ENCODE data around the gene DUS2. TPM values are rescaled to one million over a fixed set of nuclear protein-coding genes. Genes with fewer than 3 reads are reported as not detected.
"Not testable (repeated sequence)": the region's sequence is repeated elsewhere in the genome, so short reads cannot be mapped to it uniquely, and the experiment has no call there.

DUS2 gene
- total and polyA plus RNA-seq, 2 donors = 11.1 to 12.2 TPM

GRCh38 chr16:68116256-68116867 lies 93.3 kb downstream of the DUS2 start:
- peak in 2 of 9 donors; percentile 35 to 65 for DNase-seq (ENCODE audit: low read depth in 6 of 9, low spot score in 9 of 9)
- H3K27ac ChIP-seq (ENCODE audit: low read depth in 1 of 2, low read length in 1 of 2) = peak overlapping the region; percentile 14 to 68
- peak overlapping the region in 1 of 2 donors; percentile 24 for H3K4me3 ChIP-seq (ENCODE audit: low read length in 2 of 2)
- H3K4me1 ChIP-seq (ENCODE audit: control insufficient read depth in 2 of 2, insufficient read depth in 2 of 2, low read length in 2 of 2) = peaks cover 40 to 55% of the 10 kb centered on the region in 2 donors
- H3K36me3 ChIP-seq (ENCODE audit: control insufficient read depth in 2 of 2, insufficient read depth in 2 of 2, low read length in 1 of 2) = peaks cover 5 to 23% of the 10 kb centered on the region in 2 donors
- no peaks in the 10 kb centered on the region for H3K27me3 ChIP-seq (ENCODE audit: control insufficient read depth in 2 of 2, insufficient read depth in 1 of 2, low read length in 1 of 2)
- 92% methylated on average over 2 of the region's 2 CpGs for WGBS
- H3K9me3 ChIP-seq (ENCODE audit: control insufficient read depth in 2 of 2, insufficient read depth in 1 of 2, low read length in 1 of 2) = peaks cover 0 to 3% of the 10 kb centered on the region in 2 donors

- H3K27me3 ChIP-seq (ENCODE audit: control insufficient read depth in 2 of 2, insufficient read depth in 1 of 2, low read length in 1 of 2) = no peaks in the 10 kb centered on the region
- H3K4me3 ChIP-seq (ENCODE audit: low read length in 2 of 2) = no peak overlapping the region
- H3K36me3 ChIP-seq (ENCODE audit: control insufficient read depth in 2 of 2, insufficient read depth in 2 of 2, low read length in 1 of 2) = peaks cover 16 to 35% of the 10 kb centered on the region in 2 donors
- WGBS = 98% methylated on average over 3 of the region's 3 CpGs
- DNase-seq (ENCODE audit: low read depth in 6 of 9, low spot score in 9 of 9) = no peak
- H3K27ac ChIP-seq (ENCODE audit: low read depth in 1 of 2, low read length in 1 of 2) = peak overlapping the region in 1 of 2 donors; percentile 4
- peaks cover 40 to 54% of the 10 kb centered on the region in 2 donors for H3K4me1 ChIP-seq (ENCODE audit: control insufficient read depth in 2 of 2, insufficient read depth in 2 of 2, low read length in 2 of 2)
- H3K9me3 ChIP-seq (ENCODE audit: control insufficient read depth in 2 of 2, insufficient read depth in 1 of 2, low read length in 1 of 2) = peaks cover 0 to 3% of the 10 kb centered on the region in 2 donors
Observed at GRCh38 chr16:68117884-68118283, 94.8 kb downstream of the DUS2 start.

- not testable (repeated sequence) for DNase-seq (ENCODE audit: low read depth in 6 of 9, low spot score in 9 of 9); H3K9me3 ChIP-seq (ENCODE audit: control insufficient read depth in 2 of 2, insufficient read depth in 1 of 2, low read length in 1 of 2); H3K27me3 ChIP-seq (ENCODE audit: control insufficient read depth in 2 of 2, insufficient read depth in 1 of 2, low read length in 1 of 2); H3K4me3 ChIP-seq (ENCODE audit: low read length in 2 of 2); H3K27ac ChIP-seq (ENCODE audit: low read depth in 1 of 2, low read length in 1 of 2)
- peaks cover 19 to 34% of the 10 kb centered on the region in 2 donors for H3K36me3 ChIP-seq (ENCODE audit: control insufficient read depth in 2 of 2, insufficient read depth in 2 of 2, low read length in 1 of 2)
- H3K4me1 ChIP-seq (ENCODE audit: control insufficient read depth in 2 of 2, insufficient read depth in 2 of 2, low read length in 2 of 2) = peaks cover 30 to 46% of the 10 kb centered on the region in 2 donors
- 96% methylated on average over 13 of the region's 13 CpGs for WGBS
Observed at GRCh38 chr16:68118954-68119353, 95.9 kb downstream of the DUS2 start.

- H3K27me3 ChIP-seq (ENCODE audit: control insufficient read depth in 2 of 2, insufficient read depth in 1 of 2, low read length in 1 of 2); H3K27ac ChIP-seq (ENCODE audit: low read depth in 1 of 2, low read length in 1 of 2); DNase-seq (ENCODE audit: low read depth in 6 of 9, low spot score in 9 of 9); H3K4me3 ChIP-seq (ENCODE audit: low read length in 2 of 2); H3K9me3 ChIP-seq (ENCODE audit: control insufficient read depth in 2 of 2, insufficient read depth in 1 of 2, low read length in 1 of 2): not testable (repeated sequence)
- H3K36me3 ChIP-seq (ENCODE audit: control insufficient read depth in 2 of 2, insufficient read depth in 2 of 2, low read length in 1 of 2) = peaks cover 21 to 41% of the 10 kb centered on the region in 2 donors
- 95% methylated on average over 5 of the region's 5 CpGs for WGBS
- H3K4me1 ChIP-seq (ENCODE audit: control insufficient read depth in 2 of 2, insufficient read depth in 2 of 2, low read length in 2 of 2) = peaks cover 27 to 40% of the 10 kb centered on the region in 2 donors
Observed at GRCh38 chr16:68120496-68120895, 97.4 kb downstream of the DUS2 start.

GRCh38 chr16:68126395-68126794 lies 103.3 kb downstream of the DUS2 start:
- Histone ChIP-seq H3K4me3 (ENCODE audit: low read length in 2 of 2) (no peak overlapping the region), H3K27me3 (ENCODE audit: control insufficient read depth in 2 of 2, insufficient read depth in 1 of 2, low read length in 1 of 2) (no peaks in the 10 kb centered on the region), H3K36me3 (ENCODE audit: control insufficient read depth in 2 of 2, insufficient read depth in 2 of 2, low read length in 1 of 2) (peaks cover 39 to 68% of the 10 kb centered on the region in 2 donors), H3K4me1 (ENCODE audit: control insufficient read depth in 2 of 2, insufficient read depth in 2 of 2, low read length in 2 of 2) (peaks cover 7 to 24% of the 10 kb centered on the region in 2 donors), H3K27ac (ENCODE audit: low read depth in 1 of 2, low read length in 1 of 2) (no peak overlapping the region), H3K9me3 (ENCODE audit: control insufficient read depth in 2 of 2, insufficient read depth in 1 of 2, low read length in 1 of 2) (no peaks in the 10 kb centered on the region)
- no peak for DNase-seq (ENCODE audit: low read depth in 6 of 9, low spot score in 9 of 9)
- 93% methylated on average over 2 of the region's 2 CpGs for WGBS

GRCh38 chr16:68128577-68129305 lies 105.7 kb downstream of the DUS2 start:
- Histone ChIP-seq H3K27me3 (ENCODE audit: control insufficient read depth in 2 of 2, insufficient read depth in 1 of 2, low read length in 1 of 2) (no peaks in the 10 kb centered on the region), H3K4me3 (ENCODE audit: low read length in 2 of 2) (no peak overlapping the region), H3K36me3 (ENCODE audit: control insufficient read depth in 2 of 2, insufficient read depth in 2 of 2, low read length in 1 of 2) (peaks cover 26 to 70% of the 10 kb centered on the region in 2 donors), H3K27ac (ENCODE audit: low read depth in 1 of 2, low read length in 1 of 2) (peak overlapping the region; percentile 27 to 33), H3K4me1 (ENCODE audit: control insufficient read depth in 2 of 2, insufficient read depth in 2 of 2, low read length in 2 of 2) (peaks cover 4 to 19% of the 10 kb centered on the region in 2 donors), H3K9me3 (ENCODE audit: control insufficient read depth in 2 of 2, insufficient read depth in 1 of 2, low read length in 1 of 2) (no peaks in the 10 kb centered on the region)
- no peak for DNase-seq (ENCODE audit: low read depth in 6 of 9, low spot score in 9 of 9)
- 95% methylated on average over 6 of the region's 6 CpGs for WGBS

Other genes with a start within 250 kb of the DUS2 start
- 3.7 TPM for gene RANBP10, start 216.7 kb upstream of the DUS2 start, total RNA-seq
- 10.7 TPM for gene RANBP10, start 216.7 kb upstream of the DUS2 start, polyA plus RNA-seq
- 0.76 TPM for gene TSNAXIP1, start 216.4 kb upstream of the DUS2 start, total RNA-seq
- 2.0 TPM for gene TSNAXIP1, start 216.4 kb upstream of the DUS2 start, polyA plus RNA-seq
- gene THAP11, start 181.0 kb upstream of the DUS2 start, total RNA-seq = 38.2 TPM
- 25.7 TPM for gene THAP11, start 181.0 kb upstream of the DUS2 start, polyA plus RNA-seq
- gene NUTF2, start 176.4 kb upstream of the DUS2 start, total RNA-seq = 50.7 TPM
- gene NUTF2, start 176.4 kb upstream of the DUS2 start, polyA plus RNA-seq = 106 TPM
- gene CENPT, start 175.6 kb upstream of the DUS2 start, total RNA-seq = 25.4 TPM
- 101 TPM for gene CENPT, start 175.6 kb upstream of the DUS2 start, polyA plus RNA-seq
- 39.7 TPM for gene EDC4, start 150.2 kb upstream of the DUS2 start, total RNA-seq
- 45.0 TPM for gene EDC4, start 150.2 kb upstream of the DUS2 start, polyA plus RNA-seq
- gene NRN1L, start 138.4 kb upstream of the DUS2 start, total RNA-seq = 0.28 TPM
- 5.6 TPM for gene NRN1L, start 138.4 kb upstream of the DUS2 start, polyA plus RNA-seq
- gene PSKH1, start 130.0 kb upstream of the DUS2 start, total RNA-seq = 8.8 TPM
- 12.6 TPM for gene PSKH1, start 130.0 kb upstream of the DUS2 start, polyA plus RNA-seq
- gene CTRL, start 91.4 kb upstream of the DUS2 start, total RNA-seq = 0.61 TPM
- gene CTRL, start 91.4 kb upstream of the DUS2 start, polyA plus RNA-seq = 6.4 TPM
- 258 TPM for gene PSMB10, start 86.4 kb upstream of the DUS2 start, total RNA-seq
- gene PSMB10, start 86.4 kb upstream of the DUS2 start, polyA plus RNA-seq = 109 TPM
- 4.4 TPM for gene LCAT, start 79.2 kb upstream of the DUS2 start, total RNA-seq
- gene LCAT, start 79.2 kb upstream of the DUS2 start, polyA plus RNA-seq = 51.9 TPM
- gene SLC12A4, start 54.6 kb upstream of the DUS2 start, total RNA-seq = 13.4 TPM
- 22.6 TPM for gene SLC12A4, start 54.6 kb upstream of the DUS2 start, polyA plus RNA-seq
- gene DPEP3, start 42.8 kb upstream of the DUS2 start, total RNA-seq = 0.14 TPM
- 0.23 TPM for gene DPEP3, start 42.8 kb upstream of the DUS2 start, polyA plus RNA-seq
- gene DPEP2, start 23.8 kb upstream of the DUS2 start, total RNA-seq = 5.6 TPM
- 19.0 TPM for gene DPEP2, start 23.8 kb upstream of the DUS2 start, polyA plus RNA-seq
- gene DPEP2NB, start 7.4 kb upstream of the DUS2 start, total RNA-seq = not detected
- 0.18 TPM for gene DPEP2NB, start 7.4 kb upstream of the DUS2 start, polyA plus RNA-seq
- 10.6 TPM for gene DDX28, start 52 bp upstream of the DUS2 start, total RNA-seq
- 11.9 TPM for gene DDX28, start 52 bp upstream of the DUS2 start, polyA plus RNA-seq
- 149 TPM for gene NFATC3, start 62.1 kb downstream of the DUS2 start, total RNA-seq
- gene NFATC3, start 62.1 kb downstream of the DUS2 start, polyA plus RNA-seq = 37.4 TPM
- gene ESRP2, start 212.8 kb downstream of the DUS2 start, total RNA-seq = 10.1 TPM
- gene ESRP2, start 212.8 kb downstream of the DUS2 start, polyA plus RNA-seq = 10.7 TPM
- 8.4 TPM for gene PLA2G15, start 222.1 kb downstream of the DUS2 start, total RNA-seq
- 13.1 TPM for gene PLA2G15, start 222.1 kb downstream of the DUS2 start, polyA plus RNA-seq
- 42.3 TPM for gene SLC7A6, start 241.2 kb downstream of the DUS2 start, total RNA-seq
- 47.3 TPM for gene SLC7A6, start 241.2 kb downstream of the DUS2 start, polyA plus RNA-seq